G401.6 (cell line): ENCODE measurements around the gene NEB.
"Not testable (repeated sequence)": the region's sequence is repeated elsewhere in the genome, so short reads cannot be mapped to it uniquely, and the experiment has no call there.

Experiments
- FAIRE-seq: peaks from 2 replicates; lab custom pipeline; 2012; peaks lifted over from hg19 to GRCh38; lab: Jason Lieb, UNC

Gene NEB

GRCh38 chr2:151757861-151758260 is 23.6 kb upstream of the NEB start:
- no peak for FAIRE-seq

- no peak for FAIRE-seq
Observed at GRCh38 chr2:151756820-151757219, 22.5 kb upstream of the NEB start.

GRCh38 chr2:151754253-151754897 is 20.1 kb upstream of the NEB start:
- no peak for FAIRE-seq

DNA sequence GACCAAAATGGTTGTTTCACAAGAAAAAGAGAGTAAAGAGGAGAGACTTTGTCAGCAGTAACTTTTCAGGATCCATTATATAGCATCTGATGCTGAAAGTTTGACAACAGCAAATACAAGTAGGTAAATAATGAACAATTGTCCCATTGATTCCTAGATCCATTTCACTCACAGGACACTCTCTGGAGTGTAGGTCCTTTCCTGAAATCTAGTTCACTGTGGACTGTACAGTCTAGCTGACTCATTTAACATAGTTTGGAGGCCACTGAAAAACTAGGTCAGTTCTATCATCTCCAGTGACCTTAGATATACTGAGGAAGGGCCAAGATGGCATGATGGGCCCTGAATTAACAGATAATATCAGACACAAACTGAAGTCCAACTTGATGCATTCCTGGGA is 19.3 kb upstream of the NEB start:
- no peak for FAIRE-seq

DNA sequence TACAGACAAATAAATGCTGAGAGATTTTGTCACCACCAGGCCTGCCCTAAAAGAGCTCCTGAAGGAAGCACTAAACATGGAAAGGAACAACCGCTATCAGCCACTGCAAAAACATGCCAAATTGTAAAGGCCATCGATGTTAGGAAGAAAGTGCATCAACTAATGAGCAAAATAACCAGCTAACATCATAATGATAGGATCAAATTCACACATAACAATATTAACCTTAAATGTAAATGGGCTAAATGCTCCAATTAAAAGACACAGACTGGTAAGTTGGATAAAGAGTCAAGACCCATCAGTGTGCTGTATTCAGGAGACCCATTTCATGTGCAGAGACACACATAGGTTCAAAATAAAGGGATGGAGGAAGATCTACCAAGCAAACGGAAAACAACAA is 11.0 kb upstream of the NEB start:
- not testable (repeated sequence) for FAIRE-seq

GRCh38 chr2:151730262-151730975 is 3.9 kb downstream of the NEB start:
- FAIRE-seq, result no peak

GRCh38 chr2:151729837-151730236 is 4.4 kb downstream of the NEB start:
- FAIRE-seq, result no peak

DNA sequence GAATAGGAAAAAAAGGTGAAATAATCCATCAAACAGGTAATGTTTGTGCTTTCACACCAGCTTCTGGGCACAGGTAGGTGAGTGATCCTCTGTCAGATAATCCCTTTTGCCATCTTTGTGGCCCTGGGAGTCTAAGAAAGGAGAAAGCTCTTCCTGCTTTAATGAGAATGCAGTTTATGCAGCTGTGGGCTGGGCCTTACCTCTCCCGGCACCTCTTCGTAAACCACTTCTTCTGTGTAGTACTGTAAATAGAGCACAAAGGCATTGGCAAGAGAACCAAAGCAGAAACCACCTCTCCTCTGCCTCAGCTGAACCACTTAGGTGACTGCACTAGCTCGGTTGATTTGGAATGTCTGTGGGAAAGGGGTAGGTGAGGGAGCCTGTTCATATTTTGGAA is 4.9 kb downstream of the NEB start:
- no peak for FAIRE-seq

DNA sequence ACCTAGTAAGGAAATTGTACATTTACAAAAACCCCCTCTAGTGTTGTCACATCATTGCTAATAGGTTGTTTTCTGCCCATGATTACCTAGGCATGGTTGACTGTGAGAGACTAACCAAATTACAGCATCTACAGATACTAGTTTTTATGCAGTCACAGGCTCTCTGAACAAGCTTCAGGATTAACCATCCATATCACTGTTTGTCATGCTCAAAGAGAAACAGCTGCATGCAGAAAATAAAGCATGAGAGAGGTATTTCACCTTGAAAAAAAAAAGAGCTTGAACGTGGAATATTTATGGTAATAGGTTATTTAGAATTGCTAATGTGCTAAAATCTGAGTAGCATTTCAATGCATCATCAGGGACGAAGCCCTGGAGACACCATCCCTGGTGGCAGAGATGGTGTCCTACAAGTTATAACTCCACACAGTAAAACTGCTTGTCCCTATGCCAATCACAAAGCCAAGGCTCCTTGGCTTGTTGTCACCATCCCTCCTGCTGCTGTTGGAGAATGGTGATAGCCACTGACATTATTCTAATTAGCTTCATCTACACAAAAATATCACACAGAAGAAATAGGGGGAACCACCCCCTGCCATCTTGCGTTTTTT is 5.4 kb downstream of the NEB start:
- FAIRE-seq, result no peak

GRCh38 chr2:151727593-151728552 is 6.4 kb downstream of the NEB start:
- no peak for FAIRE-seq

DNA sequence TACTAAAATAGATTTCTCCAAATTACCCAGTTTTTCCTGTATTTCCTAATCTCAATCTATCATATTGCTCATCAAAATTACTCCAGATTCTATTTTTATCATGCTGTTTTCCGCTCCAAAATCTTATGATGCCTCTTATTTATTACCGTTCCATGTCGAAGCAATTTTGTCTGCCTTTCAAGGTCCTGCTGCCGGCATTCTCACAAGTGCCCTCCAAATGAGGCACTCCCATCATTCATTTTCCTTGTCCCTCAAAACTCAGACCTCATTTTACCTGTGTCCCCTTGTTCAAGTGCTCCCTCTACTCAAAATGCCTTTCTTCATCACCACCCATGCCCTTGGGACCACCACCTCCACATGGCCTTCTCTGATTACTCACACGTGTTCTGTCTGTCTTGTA is 13.1 kb downstream of the NEB start:
- no peak for FAIRE-seq

- no peak for FAIRE-seq
Observed at GRCh38 chr2:151720521-151720920, 13.8 kb downstream of the NEB start.

GRCh38 chr2:151718796-151719195 is 15.5 kb downstream of the NEB start:
- no peak for FAIRE-seq

DNA sequence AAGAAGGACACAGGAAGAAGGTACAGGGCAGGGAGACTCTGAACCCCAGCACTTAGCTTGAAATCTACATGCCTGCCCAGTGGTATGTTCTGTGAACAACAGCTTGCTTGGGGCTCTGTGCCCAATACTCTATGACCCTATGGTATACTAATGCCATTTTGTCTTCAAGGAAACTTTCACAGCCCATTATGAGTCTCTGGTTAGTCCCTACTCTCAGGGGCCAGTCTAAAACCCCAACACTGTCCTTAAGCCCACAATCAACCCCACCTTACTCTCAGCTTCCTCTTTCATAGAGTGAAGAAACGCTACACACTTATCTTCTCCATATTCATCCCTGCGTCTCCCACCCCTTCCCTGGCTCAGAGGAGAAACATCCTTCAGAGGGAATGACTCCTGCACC is 16.0 kb downstream of the NEB start:
- FAIRE-seq, result no peak

- no peak for FAIRE-seq
Observed at GRCh38 chr2:151716721-151717120, 17.6 kb downstream of the NEB start.

GRCh38 chr2:151713291-151713903 is 20.9 kb downstream of the NEB start:
- FAIRE-seq, result no peak

DNA sequence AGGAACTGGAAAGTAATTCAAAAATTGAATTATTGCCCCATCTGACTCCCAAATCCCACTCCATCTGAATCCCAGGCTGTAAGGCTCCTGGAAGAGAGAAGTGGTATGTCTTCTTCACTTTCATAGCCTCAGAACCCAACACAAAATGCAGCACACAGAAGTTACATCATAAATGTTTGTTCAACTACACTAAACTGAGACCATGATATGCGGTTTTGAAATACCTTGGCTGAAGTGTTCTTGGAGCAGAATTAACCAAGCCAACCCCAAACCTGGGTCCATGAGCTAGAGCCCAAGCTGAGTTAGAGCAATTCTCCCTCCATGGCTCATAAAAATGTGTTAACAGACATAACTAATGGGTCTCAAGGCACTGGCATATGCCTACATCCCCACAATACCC is 23.3 kb downstream of the NEB start:
- no peak for FAIRE-seq

GRCh38 chr2:151708788-151709187 is 25.5 kb downstream of the NEB start:
- FAIRE-seq, result no peak

- FAIRE-seq, result no peak
Observed at GRCh38 chr2:151707857-151708256, 26.4 kb downstream of the NEB start.

DNA sequence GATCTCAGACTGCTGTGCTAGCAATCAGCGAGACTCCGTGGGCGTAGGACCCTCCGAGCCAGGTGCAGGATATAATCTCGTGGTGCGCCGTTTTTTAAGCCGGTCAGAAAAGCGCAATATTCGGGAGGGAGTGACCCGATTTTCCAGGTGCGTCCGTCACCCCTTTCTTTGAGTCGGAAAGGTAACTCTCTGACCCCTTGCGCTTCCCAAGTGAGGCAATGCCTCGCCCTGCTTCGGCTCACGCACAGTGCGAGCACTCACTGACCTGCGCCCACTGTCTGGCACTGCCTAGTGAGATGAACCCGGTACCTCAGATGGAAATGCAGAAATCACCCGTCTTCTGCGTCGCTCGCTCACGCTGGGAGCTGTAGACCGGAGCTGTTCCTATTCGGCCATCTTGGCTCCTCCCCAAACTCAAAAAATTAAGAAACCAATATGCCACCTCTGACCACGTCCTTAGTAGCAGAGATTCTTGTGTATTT is 29.8 kb downstream of the NEB start:
- not testable (repeated sequence) for FAIRE-seq

GRCh38 chr2:151698134-151698533 is 36.1 kb downstream of the NEB start:
- FAIRE-seq, result peak; percentile 88

GRCh38 chr2:151695778-151696177 is 38.5 kb downstream of the NEB start:
- FAIRE-seq, result no peak
